Hindlimb muscle (tissue), 1 donor: Measurements from ENCODE around the gene PHF24. TPM values are rescaled to one million over a fixed set of nuclear protein-coding genes. Genes with fewer than 3 reads are reported as not detected.

ENCODE experiments used
- DNase-seq: peaks from one replicate; pipeline ENCODE4 v3.0.0-alpha.2; 2013
- polyA plus RNA-seq: library from polyadenylated mRNA; unstranded; fragments of 120-200 nt; gene quantifications from one replicate; pipeline ENCODE4 v1.2.1, GENCODE V29; 2013; ENCODE audit not compliant: insufficient read length

The PHF24 gene
- polyA plus RNA-seq, 1 donor, result 0.23 TPM

GRCh38 chr9:34984049-34984448 is 26.0 kb downstream of the PHF24 start:
- peak; percentile 54 for DNase-seq

- DNase-seq, result no peak
Observed at GRCh38 chr9:34985311-34985899, 27.3 kb downstream of the PHF24 start.

GRCh38 chr9:34986540-34987047 is 28.5 kb downstream of the PHF24 start:
- no peak for DNase-seq

GRCh38 chr9:34987160-34987901 is 29.2 kb downstream of the PHF24 start:
- no peak for DNase-seq

- no peak for DNase-seq
Observed at GRCh38 chr9:34988218-34989002, 30.3 kb downstream of the PHF24 start.

GRCh38 chr9:34989003-34989945 is 31.2 kb downstream of the PHF24 start, which contains the start of gene DNAJB5:
TSS of gene DNAJB5 (plus strand) at chr9:34989745. CDS start at chr9:34990631, 886 bp downstream.
- DNase-seq, result peak; percentile 99

GRCh38 chr9:34989946-34990635 is 32.0 kb downstream of the PHF24 start:
- DNase-seq, result peak; percentile 62

- DNase-seq, result no peak
Observed at GRCh38 chr9:34990908-34991606, 33.0 kb downstream of the PHF24 start.

GRCh38 chr9:34991607-34992375 is 33.7 kb downstream of the PHF24 start:
- DNase-seq, result no peak

- DNase-seq, result no peak
Observed at GRCh38 chr9:34992376-34992951, 34.4 kb downstream of the PHF24 start.

- peak; percentile 55 for DNase-seq
Observed at GRCh38 chr9:34993502-34994259, 35.6 kb downstream of the PHF24 start.

- no peak for DNase-seq
Observed at GRCh38 chr9:34994260-34994899, 36.3 kb downstream of the PHF24 start.

- no peak for DNase-seq
Observed at GRCh38 chr9:34994900-34995669, 37.0 kb downstream of the PHF24 start.

- no peak for DNase-seq
Observed at GRCh38 chr9:34995670-34996060, 37.6 kb downstream of the PHF24 start.

- DNase-seq, result no peak
Observed at GRCh38 chr9:34996181-34996904, 38.3 kb downstream of the PHF24 start.

GRCh38 chr9:34996905-34997279 is 38.8 kb downstream of the PHF24 start:
- no peak for DNase-seq

- no peak for DNase-seq
Observed at GRCh38 chr9:34997379-34997781, 39.3 kb downstream of the PHF24 start.
